GM19467 (cell line): ENCODE data around the gene TDP1.

Source experiments
- ATAC-seq: cut with Tn5 transposase; IDR thresholded peaks from one replicate; pipeline ENCODE4 v1.9.1; 2021; ENCODE audit warnings: mild to moderate bottlenecking, moderate library complexity; ENCODE audit not compliant: unreplicated experiment

TDP1 gene

DNA sequence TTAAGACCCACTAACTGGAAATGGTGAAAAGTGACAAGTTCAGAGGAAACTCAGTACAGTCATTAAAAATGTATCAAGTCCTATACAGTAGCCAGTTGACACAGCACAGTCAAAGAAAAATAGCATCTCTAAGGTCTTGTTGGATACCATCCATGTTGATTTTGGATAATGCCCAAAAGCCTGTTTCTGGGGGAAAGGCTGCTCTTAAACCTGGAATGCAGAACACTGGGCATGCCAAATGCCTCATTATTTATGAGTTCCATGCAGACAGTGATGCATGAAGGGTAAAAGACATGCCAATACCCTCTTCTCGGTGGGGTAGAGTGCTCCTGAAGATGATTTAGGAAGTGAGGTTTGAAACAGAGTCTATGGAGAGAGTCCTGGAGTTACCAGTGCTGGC, 135.7 kb downstream of the TDP1 start:
- no peak for ATAC-seq

DNA sequence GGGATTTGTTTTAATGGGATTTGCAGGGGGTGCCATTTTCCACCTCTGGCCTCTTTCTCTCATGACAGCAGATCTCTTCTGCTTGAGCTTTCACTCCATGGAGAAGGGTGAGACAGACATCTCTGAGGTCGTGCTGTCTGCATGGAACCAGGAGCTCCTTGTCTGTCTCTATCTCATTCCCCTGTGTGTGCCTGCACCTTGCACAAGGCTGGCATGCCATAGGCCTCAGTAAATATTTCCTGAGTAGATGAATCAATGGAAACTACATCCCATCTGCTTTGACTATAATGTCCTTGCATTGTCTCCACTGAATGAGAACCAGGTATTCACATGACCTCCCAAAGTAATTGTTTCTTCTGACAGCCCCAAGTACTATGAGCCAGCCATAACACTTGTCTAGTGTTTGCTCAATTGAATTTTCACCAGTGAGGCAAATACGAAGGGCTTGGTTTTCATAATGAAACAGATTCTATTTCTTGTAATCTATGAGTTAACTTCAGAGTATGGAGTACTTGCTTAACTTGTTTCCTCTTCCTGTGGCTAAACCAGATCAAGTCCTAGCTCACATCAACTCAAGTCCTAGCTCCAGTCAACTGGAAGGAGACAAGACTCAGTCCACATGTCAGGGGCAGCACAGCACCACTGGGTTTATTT, 138.3 kb downstream of the TDP1 start:
- ATAC-seq = no peak
